ENCODE data around the gene HIPK1.
"Not testable (repeated sequence)": the region's sequence is repeated elsewhere in the genome, so short reads cannot be mapped to it uniquely, and the experiment has no call there.

Gene HIPK1

DNA sequence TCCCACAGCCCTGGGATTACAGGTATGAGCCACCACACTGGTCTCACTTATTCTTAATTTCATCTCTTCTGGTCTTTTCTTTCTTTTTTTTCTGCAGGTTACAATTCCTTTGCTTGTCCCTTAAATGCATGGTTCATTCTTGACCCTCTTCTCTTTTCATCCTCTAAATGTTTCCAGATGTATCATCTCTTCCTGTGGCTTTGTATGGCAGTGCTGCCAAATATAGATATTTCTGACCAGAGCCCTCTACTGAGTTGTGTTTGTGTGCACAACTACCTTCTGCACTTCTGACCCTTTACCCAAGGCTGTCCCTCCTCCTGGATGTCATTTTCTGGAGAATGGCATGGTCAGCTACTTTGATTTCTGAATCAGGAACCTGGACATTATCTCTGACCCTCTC is 82.7 kb downstream of the HIPK1 start:
- DNase-seq (ENCODE audit: low read depth in 2 of 2): no peak

DNA sequence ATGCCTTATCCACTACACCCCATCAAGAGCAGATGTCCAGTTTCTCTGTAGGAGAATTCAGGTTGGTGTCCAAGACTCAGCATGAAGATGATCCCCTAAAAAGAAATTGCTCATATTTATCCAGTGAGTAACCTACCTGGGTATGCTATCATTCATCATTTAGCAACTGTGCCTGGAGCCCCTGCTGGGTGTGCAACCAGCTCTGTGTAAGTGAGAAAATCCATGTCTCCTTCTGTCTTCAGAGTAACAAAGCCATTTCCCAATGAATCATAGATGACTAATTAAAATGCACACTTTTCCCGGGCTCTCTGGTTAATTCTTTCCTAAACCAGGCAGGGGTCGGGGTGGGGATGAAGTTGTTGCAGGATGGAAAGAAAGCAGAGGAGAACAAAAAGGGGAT is 86.0 kb downstream of the HIPK1 start:
- DNase-seq (ENCODE audit: low read depth in 2 of 2): no peak

DNA sequence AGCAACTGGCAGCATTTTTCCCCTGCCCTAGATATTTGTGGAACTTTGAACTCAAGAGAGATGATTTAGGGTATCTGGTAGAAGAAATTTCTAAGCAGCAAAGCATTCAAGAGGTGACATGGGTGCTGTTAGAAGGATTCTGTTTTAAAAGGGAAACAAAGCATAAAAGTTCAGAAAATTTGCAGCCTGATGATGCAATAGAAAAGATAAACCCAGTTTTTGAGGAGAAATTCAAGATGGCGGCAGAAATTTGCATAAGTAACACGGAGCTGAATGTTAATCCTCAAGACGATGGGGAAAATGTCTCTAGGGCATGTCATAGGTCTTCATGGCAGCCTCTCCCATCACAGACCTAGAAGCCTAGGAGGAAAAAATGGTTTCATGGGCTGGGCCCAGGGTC is 90.6 kb downstream of the HIPK1 start:
- not testable (repeated sequence) for DNase-seq (ENCODE audit: low read depth in 2 of 2)

DNA sequence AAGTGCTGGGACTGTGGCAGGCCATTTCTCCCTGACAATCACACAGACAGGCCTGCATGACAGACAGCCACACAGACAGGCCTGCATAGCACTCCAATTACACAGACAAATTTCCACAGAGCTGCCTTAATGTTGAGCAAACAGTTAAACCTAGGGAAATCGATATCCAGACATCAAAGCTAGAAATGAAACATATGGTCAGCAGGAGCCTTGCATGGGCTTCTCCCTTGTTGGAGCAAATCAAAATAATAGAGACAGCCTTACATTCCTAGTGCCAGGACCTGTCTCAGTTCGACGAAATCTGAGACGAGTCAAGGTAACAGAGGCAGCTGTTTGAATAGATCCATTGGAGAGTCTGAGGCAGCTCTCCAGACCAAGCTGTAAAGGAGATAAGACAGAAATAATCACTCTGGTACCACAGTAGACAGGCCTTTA is 92.6 kb downstream of the HIPK1 start:
- no peak for DNase-seq (ENCODE audit: low read depth in 2 of 2)

DNA sequence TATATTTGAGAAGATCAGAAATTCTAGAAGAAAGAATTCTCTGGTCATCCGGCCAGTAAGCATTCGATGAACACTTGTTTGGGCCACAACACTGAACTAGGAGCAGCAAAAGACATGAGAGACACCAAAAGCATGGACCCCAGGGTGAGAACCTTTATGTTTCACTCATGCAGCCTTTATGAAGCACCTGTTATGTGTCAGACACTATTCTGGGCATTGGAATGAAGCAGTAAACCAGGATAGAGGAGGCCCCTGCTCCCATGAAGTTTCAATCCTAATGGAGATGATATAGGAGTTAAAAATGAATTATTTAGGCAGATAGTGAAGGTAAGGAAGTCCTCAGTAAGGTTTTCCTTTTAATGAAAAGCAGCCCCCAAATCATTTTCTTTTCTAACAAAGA is 93.8 kb downstream of the HIPK1 start:
- DNase-seq (ENCODE audit: low read depth in 2 of 2): no peak

DNA sequence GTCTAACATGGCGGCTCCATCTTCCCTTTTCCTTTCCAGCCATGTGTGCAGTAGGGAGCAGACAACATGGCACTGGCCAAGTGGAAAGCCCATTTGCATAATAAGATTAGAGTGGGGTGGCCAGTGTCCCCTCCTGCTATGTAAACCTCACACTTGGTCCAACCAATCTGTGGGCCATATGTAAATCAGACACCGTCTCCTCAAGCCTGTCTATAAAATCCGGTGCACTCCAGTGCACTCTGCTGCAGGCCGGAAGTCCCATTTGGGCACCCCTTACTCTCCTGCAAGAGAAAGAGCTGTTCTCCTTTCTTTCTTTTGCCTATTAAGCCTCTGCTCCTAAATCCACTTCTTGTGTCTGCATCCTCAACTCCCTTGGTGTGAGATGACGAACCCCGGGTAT is 94.3 kb downstream of the HIPK1 start:
- DNase-seq (ENCODE audit: low read depth in 2 of 2): no peak

DNA sequence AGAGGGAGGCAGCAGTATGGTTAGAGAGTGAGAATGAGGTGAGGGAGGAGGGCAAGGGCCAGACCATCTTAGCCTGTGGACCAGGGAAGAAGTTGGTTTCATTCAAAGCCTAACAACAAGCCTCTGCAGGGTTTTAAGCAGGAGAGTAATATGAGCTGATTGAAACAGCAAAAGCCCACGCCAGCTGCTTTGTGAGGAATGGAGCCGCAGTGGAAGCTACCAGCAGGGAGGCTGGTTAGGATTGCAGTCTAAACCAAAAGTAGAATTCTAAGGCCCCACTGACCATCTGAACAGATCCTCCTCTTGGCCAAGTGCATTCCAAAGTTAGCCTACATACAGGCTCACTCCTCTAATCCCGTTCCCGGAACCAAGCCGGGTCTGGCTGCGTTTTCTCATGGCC is 94.9 kb downstream of the HIPK1 start:
- no peak for DNase-seq (ENCODE audit: low read depth in 2 of 2)

DNA sequence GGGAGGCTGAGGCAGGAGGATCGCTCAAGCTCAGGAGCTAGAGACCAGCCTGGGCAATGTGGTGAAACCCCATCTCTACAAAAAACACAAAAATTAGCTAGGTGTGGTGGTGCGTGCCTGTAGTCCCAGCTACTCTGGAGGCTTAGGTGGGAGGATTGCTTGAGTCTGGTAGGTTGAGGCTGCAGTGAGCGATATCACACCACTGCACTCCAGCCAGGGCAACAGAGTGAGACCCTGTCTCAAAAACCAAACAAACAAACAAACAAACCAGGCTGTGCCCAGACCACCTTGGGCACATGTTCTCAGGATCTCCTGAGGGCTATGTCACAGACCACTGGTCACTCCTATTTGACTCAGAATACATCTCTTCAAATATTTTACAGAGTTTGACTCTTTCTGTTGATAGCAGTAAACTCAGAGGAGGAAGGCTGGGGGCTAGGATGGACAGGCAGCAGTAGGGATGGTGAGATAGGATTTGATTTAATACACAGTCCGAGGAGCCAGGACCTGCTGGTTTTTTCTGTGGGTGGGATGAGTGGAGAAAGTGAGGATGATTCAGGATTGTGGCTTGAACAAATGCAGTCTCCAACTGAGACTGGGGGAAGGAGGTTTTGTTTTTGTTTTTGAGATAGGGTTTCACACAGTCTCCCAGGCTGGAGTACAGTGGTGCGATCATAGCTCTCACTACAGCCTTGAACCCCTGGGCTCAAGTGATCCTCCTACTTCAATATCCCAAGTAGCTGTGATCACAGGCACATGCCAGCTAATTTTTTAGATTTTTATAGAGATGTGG is 96.7 kb downstream of the HIPK1 start:
- DNase-seq (ENCODE audit: low read depth in 2 of 2): no peak

DNA sequence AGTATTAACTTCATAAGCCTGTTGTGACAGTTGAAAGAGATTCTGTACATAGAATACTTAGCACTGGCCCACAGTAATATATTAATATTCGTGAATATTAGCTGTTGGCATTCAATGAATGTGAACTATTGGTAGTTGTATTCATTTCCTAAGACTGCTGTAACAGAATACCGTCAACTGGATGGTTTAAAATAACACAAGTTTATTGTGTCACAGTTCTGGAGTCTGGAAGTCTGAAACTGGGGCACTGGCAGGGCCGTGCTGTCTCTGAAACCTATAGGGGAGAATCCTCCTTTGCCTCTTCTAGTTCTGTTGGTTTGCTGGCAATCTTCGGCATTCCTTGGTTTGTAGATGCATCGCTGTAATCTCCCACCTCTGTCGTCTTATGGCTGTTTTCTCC is 97.7 kb downstream of the HIPK1 start:
- DNase-seq (ENCODE audit: low read depth in 2 of 2): no peak

All from stimulated activated CD8-positive, alpha-beta memory T cell treated with anti-CD3 and anti-CD28 coated beads, Interleukin-7, amount 100 ng/mL, for 4 hours (primary cell).